Stimulated activated naive CD8-positive, alpha-beta T cell treated with anti-CD3 and anti-CD28 coated beads, Interleukin-15, Interleukin-2, amounts not matched to agents 100 ng/mL and 50 ng/mL, for 24 hours (primary cell): ENCODE results near the gene MED20.

ENCODE experiments used
- H3K27ac Mint-ChIP-seq: one replicate; pipeline ENCODE4 v1.8.0; 2021; ENCODE audit warnings: mild to moderate bottlenecking, mixed read lengths
- H3K27me3 Mint-ChIP-seq: one replicate; pipeline ENCODE4 v1.8.0; 2021; ENCODE audit warnings: mixed read lengths
- H3K36me3 Mint-ChIP-seq: one replicate; pipeline ENCODE4 v1.8.0; 2021; ENCODE audit warnings: low read depth, mixed read lengths
- H3K4me1 Mint-ChIP-seq: one replicate; pipeline ENCODE4 v1.8.0; 2021; ENCODE audit warnings: low read depth, mixed read lengths
- H3K4me3 Mint-ChIP-seq: one replicate; pipeline ENCODE4 v1.8.0; 2021; ENCODE audit warnings: mild to moderate bottlenecking, mixed read lengths
- H3K9me3 Mint-ChIP-seq: one replicate; pipeline ENCODE4 v1.8.0; 2021; ENCODE audit warnings: mixed read lengths

The MED20 gene

GRCh38 chr6:41936073-41936837, 15.3 kb upstream of the MED20 start:
- Mint-ChIP-seq H3K36me3 (peaks cover 88% of the 10 kb centered on the region), H3K27me3 (no peaks in the 10 kb centered on the region), H3K9me3 (no peaks in the 10 kb centered on the region), H3K4me1 (peaks cover 63% of the 10 kb centered on the region), H3K27ac (peak overlapping the region; percentile 93), H3K4me3 (peak overlapping the region; percentile 99)

DNA sequence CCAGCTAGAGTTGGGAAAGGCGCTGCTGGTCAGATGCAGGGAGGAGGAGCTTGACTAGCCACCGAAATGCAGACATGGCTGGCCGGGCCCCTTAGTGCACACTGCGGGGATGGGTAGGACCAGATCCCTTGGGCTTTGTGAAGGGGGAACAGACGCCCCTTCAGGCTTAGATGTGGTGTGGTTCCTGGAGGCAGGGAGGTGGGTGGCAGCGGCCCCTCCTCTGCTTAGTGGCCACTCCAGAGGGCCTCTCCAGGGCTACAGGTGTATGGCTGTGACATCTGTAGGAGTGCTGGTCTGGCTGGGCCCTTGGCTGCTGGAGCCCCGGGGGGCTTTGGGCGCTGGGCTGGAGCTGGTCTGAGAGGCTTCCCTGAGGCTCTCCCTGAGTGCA, 14.7 kb upstream of the MED20 start:
- Mint-ChIP-seq H3K27me3 (no peaks in the 10 kb centered on the region), H3K9me3 (no peaks in the 10 kb centered on the region), H3K27ac (peak overlapping the region; percentile 93), H3K4me3 (peak overlapping the region; percentile 99), H3K36me3 (peaks cover 90% of the 10 kb centered on the region), H3K4me1 (peaks cover 63% of the 10 kb centered on the region)

DNA sequence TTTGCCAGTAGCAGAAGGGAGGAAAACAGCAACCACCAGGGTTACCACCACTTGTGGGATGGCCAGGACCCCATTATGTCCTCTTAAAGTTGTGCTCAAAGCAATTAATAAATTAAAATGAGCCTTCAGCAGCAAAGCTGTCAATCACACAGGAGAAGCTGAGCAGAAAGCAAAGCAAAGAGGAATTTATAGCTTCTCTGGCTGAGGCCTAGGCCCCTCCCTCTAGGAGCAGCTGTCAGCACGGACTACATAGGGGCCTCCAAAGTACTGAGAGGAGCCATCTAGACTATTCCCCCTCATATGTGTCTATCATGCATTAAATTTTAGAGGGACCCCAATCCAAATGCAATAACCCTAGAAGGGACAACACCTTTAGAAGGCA, 14.2 kb upstream of the MED20 start:
- H3K4me1 Mint-ChIP-seq, result peaks cover 60% of the 10 kb centered on the region
- no peaks in the 10 kb centered on the region for H3K9me3 Mint-ChIP-seq
- H3K36me3 Mint-ChIP-seq, result peaks cover 86% of the 10 kb centered on the region
- H3K27me3 Mint-ChIP-seq, result no peaks in the 10 kb centered on the region
- peak overlapping the region; percentile 93 for H3K27ac Mint-ChIP-seq
- peak overlapping the region; percentile 36 for H3K4me3 Mint-ChIP-seq

DNA sequence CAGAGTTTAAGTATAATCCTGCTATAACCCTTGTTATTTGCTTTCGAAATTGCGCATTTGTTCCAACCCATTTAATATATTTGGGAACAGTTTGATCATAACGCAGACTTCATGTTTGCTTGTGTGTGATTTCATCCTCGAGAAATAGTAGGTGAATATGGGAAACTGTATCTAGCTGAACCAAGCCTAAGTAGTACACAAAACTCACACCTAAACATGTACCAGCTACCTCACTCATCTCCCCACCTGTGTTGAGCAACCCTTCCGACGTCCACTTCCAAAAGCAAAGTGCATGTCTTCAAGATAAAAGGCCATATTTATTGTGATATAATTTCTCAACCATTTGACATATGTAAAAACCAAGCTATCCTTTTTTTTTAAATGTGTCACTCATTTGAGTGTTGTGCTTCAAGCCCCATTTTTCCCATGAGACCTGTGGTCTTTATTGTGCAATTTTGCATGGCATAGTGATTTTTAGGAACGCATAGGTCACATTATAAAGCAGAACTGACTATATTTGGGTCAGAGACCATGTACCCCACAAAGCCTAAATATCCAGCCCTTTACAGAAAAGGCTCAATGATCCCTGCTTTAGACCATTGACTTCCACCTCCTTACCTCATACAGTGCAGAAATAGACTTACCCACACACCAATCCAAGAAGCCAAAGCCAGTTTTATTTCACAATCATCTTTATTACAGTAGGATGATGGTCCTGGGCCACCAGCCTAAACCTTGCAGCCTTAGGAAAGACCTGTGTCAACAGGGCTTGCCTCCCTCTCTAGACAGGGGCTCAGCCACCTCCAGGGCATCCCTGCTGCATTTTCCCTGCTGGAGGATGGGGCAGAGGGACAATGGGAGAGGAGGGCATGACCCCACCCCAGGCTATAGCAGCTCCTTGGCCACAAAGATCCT, 13.6 kb upstream of the MED20 start:
- no peaks in the 10 kb centered on the region for H3K9me3 Mint-ChIP-seq
- H3K4me1 Mint-ChIP-seq, result peaks cover 54% of the 10 kb centered on the region
- H3K36me3 Mint-ChIP-seq, result peaks cover 86% of the 10 kb centered on the region
- H3K27ac Mint-ChIP-seq, result peak overlapping the region; percentile 93
- H3K27me3 Mint-ChIP-seq, result no peaks in the 10 kb centered on the region
- peak overlapping the region; percentile 40 for H3K4me3 Mint-ChIP-seq

DNA sequence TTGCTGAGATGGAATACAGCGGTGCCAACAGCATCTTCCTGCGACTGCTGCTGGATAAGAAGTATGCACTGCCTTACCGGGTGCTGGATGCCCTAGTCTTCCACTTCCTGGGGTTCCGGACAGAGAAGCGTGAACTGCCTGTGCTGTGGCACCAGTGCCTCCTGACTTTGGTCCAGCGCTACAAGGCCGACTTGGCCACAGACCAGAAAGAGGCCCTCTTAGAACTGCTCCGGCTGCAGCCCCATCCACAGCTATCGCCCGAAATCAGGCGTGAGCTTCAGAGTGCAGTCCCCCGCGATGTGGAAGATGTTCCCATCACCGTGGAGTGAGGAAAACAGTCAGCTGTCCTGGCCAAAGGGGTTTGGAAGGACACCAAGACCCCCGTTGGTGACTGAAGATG, 11.4 kb upstream of the MED20 start:
- Mint-ChIP-seq H3K9me3 (no peaks in the 10 kb centered on the region), H3K4me3 (no peak overlapping the region), H3K27me3 (no peaks in the 10 kb centered on the region), H3K4me1 (peaks cover 41% of the 10 kb centered on the region), H3K27ac (peak overlapping the region; percentile 46), H3K36me3 (peaks cover 85% of the 10 kb centered on the region)

DNA sequence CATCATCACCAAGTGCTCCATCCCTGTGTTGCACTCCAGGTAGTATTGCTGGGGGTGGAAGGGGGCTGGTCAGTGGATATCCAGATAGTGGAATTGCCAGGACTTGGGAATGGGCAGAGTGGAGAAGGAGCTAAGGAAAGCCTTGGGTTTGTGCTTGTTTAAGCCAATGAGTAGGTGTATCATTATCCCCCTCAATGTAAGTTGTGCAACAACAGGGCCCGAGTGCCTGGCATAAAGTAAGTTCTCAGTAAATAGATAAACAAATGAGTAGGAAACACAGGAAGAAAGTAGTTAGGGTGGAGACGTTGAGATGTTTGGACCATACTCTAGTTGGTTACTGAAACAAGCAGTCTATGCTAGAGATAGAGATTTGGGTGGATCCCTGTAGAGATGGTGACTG, 10.9 kb upstream of the MED20 start:
- Mint-ChIP-seq H3K4me3 (no peak overlapping the region), H3K4me1 (peaks cover 40% of the 10 kb centered on the region), H3K27ac (peak overlapping the region; percentile 21), H3K27me3 (no peaks in the 10 kb centered on the region), H3K36me3 (peaks cover 85% of the 10 kb centered on the region), H3K9me3 (no peaks in the 10 kb centered on the region)

DNA sequence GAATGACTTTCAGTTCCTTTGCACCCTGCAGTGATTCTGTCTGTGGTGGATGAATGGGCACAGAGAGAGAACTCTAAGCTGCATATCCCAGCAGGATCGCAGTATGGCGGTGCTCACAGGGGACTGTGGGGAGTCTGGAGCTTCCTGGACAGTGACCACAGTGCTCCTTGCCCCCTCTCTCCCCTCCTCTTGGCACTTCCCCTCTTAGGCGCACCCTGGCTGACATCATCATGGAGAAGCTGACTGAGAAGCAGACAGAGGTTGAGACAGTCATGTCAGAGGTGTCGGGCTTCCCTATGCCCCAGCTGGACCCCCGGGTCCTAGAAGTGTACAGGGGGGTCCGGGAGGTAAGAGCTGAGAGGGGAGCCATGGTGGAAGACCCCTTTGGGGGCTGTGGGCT, 9.0 kb upstream of the MED20 start:
- peak overlapping the region; percentile 16 for H3K27ac Mint-ChIP-seq
- H3K36me3 Mint-ChIP-seq, result peaks cover 74% of the 10 kb centered on the region
- no peaks in the 10 kb centered on the region for H3K27me3 Mint-ChIP-seq
- H3K4me3 Mint-ChIP-seq, result no peak overlapping the region
- no peaks in the 10 kb centered on the region for H3K9me3 Mint-ChIP-seq
- H3K4me1 Mint-ChIP-seq, result peaks cover 29% of the 10 kb centered on the region

DNA sequence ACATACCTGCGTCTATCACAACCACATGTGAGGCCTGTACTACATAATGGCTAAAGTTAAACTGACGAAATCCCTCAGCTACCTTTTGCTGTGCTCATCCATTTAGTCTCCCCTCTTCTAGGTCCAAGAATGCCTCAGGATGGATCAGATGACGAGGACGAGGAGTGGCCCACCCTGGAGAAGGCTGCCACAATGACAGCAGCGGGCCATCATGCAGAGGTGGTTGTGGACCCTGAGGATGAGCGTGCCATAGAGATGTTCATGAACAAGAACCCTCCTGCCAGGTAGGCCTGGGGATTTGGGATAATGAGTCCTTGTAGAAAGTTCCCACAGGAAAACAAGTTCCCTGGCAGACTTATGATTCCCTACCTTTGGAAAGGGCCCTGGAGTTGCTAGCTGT, 6.3 kb upstream of the MED20 start:
- Mint-ChIP-seq H3K4me3 (no peak overlapping the region), H3K9me3 (no peaks in the 10 kb centered on the region), H3K4me1 (peaks cover 45% of the 10 kb centered on the region), H3K27me3 (no peaks in the 10 kb centered on the region), H3K36me3 (peaks cover 75% of the 10 kb centered on the region), H3K27ac (peak overlapping the region; percentile 70)

DNA sequence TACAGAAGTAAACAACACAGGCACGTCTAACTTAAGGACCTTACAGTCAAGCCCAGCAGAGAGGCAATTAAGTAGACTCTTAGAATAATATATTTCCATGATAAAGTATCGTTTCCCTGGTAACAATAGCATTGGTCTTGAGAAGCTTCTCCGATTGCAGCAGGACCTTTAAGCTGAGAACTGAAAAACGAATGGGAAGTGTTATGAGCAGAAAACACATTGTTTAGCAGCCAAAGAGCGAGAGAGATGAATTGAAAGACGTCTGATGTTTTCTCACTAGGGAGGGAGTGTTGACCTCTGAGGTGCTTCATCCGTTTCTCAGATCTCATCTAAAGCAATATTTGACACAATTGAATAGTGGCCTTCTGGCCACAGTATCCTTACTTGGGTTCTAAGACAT, 1.2 kb upstream of the MED20 start:
- Mint-ChIP-seq H3K27me3 (no peaks in the 10 kb centered on the region), H3K4me1 (peaks cover 61% of the 10 kb centered on the region), H3K4me3 (peak overlapping the region; percentile 98), H3K27ac (peak overlapping the region; percentile 100), H3K9me3 (no peaks in the 10 kb centered on the region), H3K36me3 (peaks cover 38% of the 10 kb centered on the region)

GRCh38 chr6:41921712-41921998, 716 bp upstream of the MED20 start:
- peaks cover 36% of the 10 kb centered on the region for H3K36me3 Mint-ChIP-seq
- H3K27ac Mint-ChIP-seq, result peak overlapping the region; percentile 100
- no peaks in the 10 kb centered on the region for H3K9me3 Mint-ChIP-seq
- H3K4me3 Mint-ChIP-seq, result peak overlapping the region; percentile 98
- H3K27me3 Mint-ChIP-seq, result no peaks in the 10 kb centered on the region
- H3K4me1 Mint-ChIP-seq, result peaks cover 58% of the 10 kb centered on the region

DNA sequence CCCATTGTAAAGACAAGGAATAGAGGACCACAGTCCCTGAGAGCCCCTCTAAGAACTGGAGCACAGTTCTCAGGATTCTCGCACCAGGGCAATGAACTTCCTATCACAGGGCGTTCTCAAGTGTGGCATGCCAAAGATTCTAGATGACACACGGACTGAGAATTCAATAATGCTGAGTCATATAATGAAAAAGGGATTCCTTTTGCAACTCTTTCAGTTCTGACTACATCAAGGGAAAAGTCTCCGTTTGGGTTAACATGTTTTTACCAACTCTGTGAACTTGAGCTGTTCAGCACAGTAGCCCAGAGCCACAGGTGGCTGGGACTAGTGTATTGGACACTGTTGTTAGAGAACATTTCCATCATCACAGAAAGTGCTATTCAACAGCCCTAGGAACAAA, 3.4 kb downstream of the MED20 start:
- Mint-ChIP-seq H3K27ac (peak overlapping the region; percentile 41), H3K4me1 (peaks cover 29% of the 10 kb centered on the region), H3K9me3 (no peaks in the 10 kb centered on the region), H3K36me3 (peaks cover 34% of the 10 kb centered on the region), H3K4me3 (no peak overlapping the region), H3K27me3 (no peaks in the 10 kb centered on the region)

- Mint-ChIP-seq H3K4me3 (no peak overlapping the region), H3K4me1 (peaks cover 17% of the 10 kb centered on the region), H3K9me3 (no peaks in the 10 kb centered on the region), H3K27ac (no peak overlapping the region), H3K27me3 (no peaks in the 10 kb centered on the region), H3K36me3 (peaks cover 39% of the 10 kb centered on the region)
These were observed 5.9 kb downstream of the MED20 start for GRCh38 chr6:41914869-41915530.

- no peak overlapping the region for H3K27ac Mint-ChIP-seq
These were observed 6.6 kb downstream of the MED20 start for GRCh38 chr6:41914343-41914742.

GRCh38 chr6:41909727-41910126, 11.2 kb downstream of the MED20 start:
- Mint-ChIP-seq H3K4me3 (no peak overlapping the region), H3K4me1 (no peaks in the 10 kb centered on the region), H3K27me3 (no peaks in the 10 kb centered on the region), H3K9me3 (no peaks in the 10 kb centered on the region), H3K27ac (no peak overlapping the region), H3K36me3 (peaks cover 42% of the 10 kb centered on the region)

More at GRCh38 chr6:41914343-41914742, 6.6 kb downstream of the MED20 start:
- no peak overlapping the region for H3K4me3 Mint-ChIP-seq
- no peaks in the 10 kb centered on the region for H3K9me3 Mint-ChIP-seq
- peaks cover 10% of the 10 kb centered on the region for H3K4me1 Mint-ChIP-seq
- H3K27me3 Mint-ChIP-seq, result no peaks in the 10 kb centered on the region
- peaks cover 39% of the 10 kb centered on the region for H3K36me3 Mint-ChIP-seq

DNA sequence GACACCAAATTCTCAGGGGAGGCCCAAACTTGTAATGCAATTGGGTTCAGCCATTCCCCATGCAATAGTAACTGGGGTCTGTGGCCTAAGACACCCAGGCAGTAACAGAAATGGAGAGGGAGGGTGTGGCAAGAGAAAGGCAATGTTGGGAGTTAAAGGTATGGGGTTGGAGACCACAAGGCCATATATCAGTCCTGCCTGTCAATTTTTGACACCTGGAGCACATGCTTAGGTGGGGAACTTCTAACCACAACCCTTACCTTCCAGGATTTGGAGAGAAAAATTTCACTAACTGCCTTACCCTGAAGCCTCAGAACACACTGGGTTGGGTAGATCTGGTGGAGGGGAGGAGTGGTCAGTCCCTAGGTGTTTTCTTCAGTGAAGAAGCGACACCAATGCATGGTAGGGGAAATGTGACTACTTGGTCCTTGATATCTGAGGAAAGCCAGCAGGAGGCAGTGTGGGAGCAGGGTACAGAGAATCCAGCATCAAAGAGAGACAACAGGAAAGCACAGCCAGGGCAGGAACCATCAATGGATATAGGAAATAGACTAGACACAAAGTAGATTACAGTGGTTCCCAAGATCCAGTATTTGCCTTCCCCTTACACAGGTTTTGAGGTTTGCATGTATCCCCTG, 18.9 kb downstream of the MED20 start:
- H3K27me3 Mint-ChIP-seq, result no peaks in the 10 kb centered on the region

More for the DNA sequence above, 18.9 kb downstream of the MED20 start:
- H3K36me3 Mint-ChIP-seq, result peaks cover 18% of the 10 kb centered on the region
- peaks cover 6% of the 10 kb centered on the region for H3K4me1 Mint-ChIP-seq
- H3K9me3 Mint-ChIP-seq, result no peaks in the 10 kb centered on the region
- H3K4me3 Mint-ChIP-seq, result no peak overlapping the region
- no peak overlapping the region for H3K27ac Mint-ChIP-seq
